Neural progenitor cell (in vitro differentiated cells): ENCODE data around the gene OR8H3.

Experiments used
- CTCF ChIP-seq: fragments of 200-600 bp; sonication (generic); IDR thresholded peaks from 2 replicates; pipeline ENCODE4 v1.5.1; 2017; ENCODE audit warnings: antibody characterized with exemption, mild to moderate bottlenecking
- EZH2 ChIP-seq: fragments of 200-600 bp; sonication (generic); IDR thresholded peaks from 2 replicates; pipeline ENCODE4 v1.6.1; 2017; ENCODE audit warnings: antibody characterized with exemption, mild to moderate bottlenecking, moderate library complexity
- EZH2phosphoT487 ChIP-seq: fragments of 200-600 bp; sonication (generic); IDR thresholded peaks from 2 replicates; pipeline ENCODE4 v1.6.1; 2017; ENCODE audit warnings: antibody characterized with exemption

- TF ChIP-seq CTCF = no peak
- TF ChIP-seq EZH2phosphoT487 = no peak
- no peak for TF ChIP-seq EZH2
These were observed 29.2 kb upstream of the OR8H3 start, which contains the start of gene OR8I2 for GRCh38 chr11:56093008-56093407.
